MM.1S (cell line): ENCODE results near the gene CFAP141.
A peak's percentile ranks its signal among the peaks of the same experiment; 100 is the strongest.

ENCODE experiments used
- DNase-seq: peaks from one replicate; pipeline ENCODE4 v3.0.0-alpha.2; 2015
- H2AFZ ChIP-seq: fragments of 300-600 bp; sonication (generic); 2 replicates; pipeline ENCODE4 v1.6.0; 2016; ENCODE audit warnings: antibody characterized with exemption, low read length
- H3F3A ChIP-seq: fragments of 300-600 bp; sonication (generic); 2 replicates; pipeline ENCODE4 v1.6.1; 2016; ENCODE audit warnings: mild to moderate bottlenecking, antibody characterized with exemption, low read length, moderate library complexity, mixed read lengths; ENCODE audit not compliant: insufficient read depth
- H3K27ac ChIP-seq: fragments of 300-600 bp; sonication (generic); 2 replicates; pipeline ENCODE4 v1.5.1; 2016; ENCODE audit warnings: mild to moderate bottlenecking, low read length
- H3K27me3 ChIP-seq: fragments of 300-600 bp; sonication (generic); replicated peaks from 2 replicates; pipeline ENCODE4 v1.6.0; 2016; ENCODE audit warnings: low read length; ENCODE audit not compliant: insufficient read depth
- H3K36me3 ChIP-seq: fragments of 300-600 bp; sonication (generic); replicated peaks from 2 replicates; pipeline ENCODE4 v1.6.1; 2016; ENCODE audit warnings: mild to moderate bottlenecking, low read length, mixed read lengths; ENCODE audit not compliant: insufficient read depth
- H3K4me1 ChIP-seq: fragments of 300-600 bp; sonication (generic); 2 replicates; pipeline ENCODE4 v1.6.1; 2016; ENCODE audit warnings: low read length, mixed read lengths
- H3K4me2 ChIP-seq: fragments of 300-600 bp; sonication (generic); 2 replicates; pipeline ENCODE4 v1.6.0; 2016; ENCODE audit warnings: low read depth, low read length
- H3K4me3 ChIP-seq: fragments of 300-600 bp; sonication (generic); 2 replicates; pipeline ENCODE4 v1.5.1; 2016; ENCODE audit warnings: low read length, mixed read lengths
- H3K79me2 ChIP-seq: fragments of 300-600 bp; sonication (generic); 2 replicates; pipeline ENCODE4 v1.6.1; 2016; ENCODE audit warnings: mixed run types, low read length, mixed read lengths
- H3K9ac ChIP-seq: fragments of 300-600 bp; sonication (generic); 2 replicates; pipeline ENCODE4 v1.6.1; 2016; ENCODE audit warnings: low read length, mixed read lengths
- H3K9me2 ChIP-seq: fragments of 300-600 bp; sonication (generic); replicated peaks from 2 replicates; pipeline ENCODE4 v1.6.1; 2016; ENCODE audit warnings: mild to moderate bottlenecking, low read length, mixed read lengths; ENCODE audit not compliant: insufficient read depth
- H3K9me3 ChIP-seq: fragments of 300-600 bp; sonication (generic); replicated peaks from 2 replicates; pipeline ENCODE4 v1.6.1; 2016; ENCODE audit warnings: mild to moderate bottlenecking, low read length, mixed read lengths; ENCODE audit not compliant: insufficient read depth
- H4K20me1 ChIP-seq: fragments of 300-600 bp; sonication (generic); 2 replicates; pipeline ENCODE4 v1.6.1; 2016; ENCODE audit warnings: mild to moderate bottlenecking, low read length, moderate library complexity, mixed read lengths; ENCODE audit not compliant: insufficient read depth
- EZH2 ChIP-seq: fragments of 300-600 bp; sonication (generic); optimal IDR thresholded peaks from 2 replicates; pipeline ENCODE3; 2017; ENCODE audit warnings: low read depth, mild to moderate bottlenecking, antibody characterized with exemption, low read length, mixed read lengths
- EZH2phosphoT487 ChIP-seq: fragments of 300-600 bp; sonication (generic); IDR thresholded peaks from 2 replicates; pipeline ENCODE4 v1.6.1; 2018; ENCODE audit warnings: antibody characterized with exemption, low read length
- TF ChIP-seq, protein P1 (sequence below): fragments of 300-600 bp; sonication (generic); IDR thresholded peaks from 2 replicates; pipeline ENCODE4 v1.5.1; 2016; ENCODE audit warnings: antibody characterized with exemption, low read length, mixed read lengths

Gene CFAP141

DNA sequence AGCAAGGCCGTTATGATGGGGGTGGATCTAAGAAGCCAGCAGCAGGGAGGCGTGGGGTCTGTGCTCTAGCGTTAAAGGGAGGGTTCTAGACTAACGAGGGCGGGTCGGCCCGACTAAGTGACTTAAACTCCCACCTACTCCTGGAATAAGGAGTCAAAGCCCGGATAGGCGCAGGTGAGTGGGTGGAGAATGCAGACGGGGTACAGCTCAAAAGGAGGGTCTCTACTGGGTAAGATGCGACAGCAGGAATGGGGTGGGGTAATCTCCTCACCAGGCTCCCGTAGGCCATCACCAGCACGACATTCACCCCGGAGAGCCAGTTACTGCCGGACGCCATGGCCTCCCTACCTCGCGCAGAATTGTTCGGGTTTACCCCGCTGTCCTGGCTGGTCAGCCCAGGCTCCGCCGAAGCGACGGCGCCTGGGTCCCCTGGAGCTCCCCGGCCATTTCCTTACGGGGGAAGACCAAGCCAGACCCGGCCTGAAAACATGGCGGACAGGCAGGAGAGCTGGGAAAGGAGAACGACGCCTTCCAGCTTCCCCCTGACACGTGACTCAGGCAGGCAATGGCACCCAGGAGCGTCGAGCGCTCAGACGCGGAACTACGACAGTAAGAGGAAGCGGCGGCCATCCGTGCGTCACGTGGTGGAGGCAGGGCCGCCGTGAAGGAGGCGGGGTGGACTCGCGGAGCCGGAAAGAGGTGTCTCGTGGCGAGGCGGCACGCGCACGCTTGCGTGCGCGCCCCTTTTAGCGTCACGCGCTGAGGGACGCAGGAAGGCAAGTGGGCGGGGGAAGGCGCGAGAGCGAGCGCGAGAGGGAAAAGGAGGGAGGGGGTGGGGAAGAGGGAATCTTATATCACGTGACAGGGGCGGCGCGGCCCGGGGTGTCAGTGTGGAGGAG, 14.2 kb upstream of the CFAP141 start, which contains the start of gene UBAP2L:
Gene UBAP2L (plus strand): TSS at position 885 of the 899 bp plus-strand sequence. CDS start 4,169 bp downstream, outside the sequence.
- no peaks in the 10 kb centered on the region; the same call in 1 of the 2 replicates for H3F3A ChIP-seq
- H3K9me2 ChIP-seq: no peaks in the 10 kb centered on the region
- H3K36me3 ChIP-seq: peaks cover 14% of the 10 kb centered on the region; the same call in 1 of the 2 replicates
- peak within 1 kb of the TSS; percentile 88 for H3K4me2 ChIP-seq
- H3K9me3 ChIP-seq: no peaks in the 10 kb centered on the region
- peak within 1 kb of the TSS; percentile 89 for H3K4me3 ChIP-seq
- H3K79me2 ChIP-seq: peaks cover 95% of the 10 kb centered on the region
- H4K20me1 ChIP-seq: peaks cover 22% of the 10 kb centered on the region
- H3K4me1 ChIP-seq: peaks cover 25% of the 10 kb centered on the region
- H2AFZ ChIP-seq: peak within 1 kb of the TSS; percentile 76
- H3K27ac ChIP-seq: peak within 1 kb of the TSS; percentile 83
- peak within 1 kb of the TSS; percentile 97 for H3K9ac ChIP-seq
- H3K27me3 ChIP-seq: no peaks in the 10 kb centered on the region
- TF ChIP-seq, protein P1, sequence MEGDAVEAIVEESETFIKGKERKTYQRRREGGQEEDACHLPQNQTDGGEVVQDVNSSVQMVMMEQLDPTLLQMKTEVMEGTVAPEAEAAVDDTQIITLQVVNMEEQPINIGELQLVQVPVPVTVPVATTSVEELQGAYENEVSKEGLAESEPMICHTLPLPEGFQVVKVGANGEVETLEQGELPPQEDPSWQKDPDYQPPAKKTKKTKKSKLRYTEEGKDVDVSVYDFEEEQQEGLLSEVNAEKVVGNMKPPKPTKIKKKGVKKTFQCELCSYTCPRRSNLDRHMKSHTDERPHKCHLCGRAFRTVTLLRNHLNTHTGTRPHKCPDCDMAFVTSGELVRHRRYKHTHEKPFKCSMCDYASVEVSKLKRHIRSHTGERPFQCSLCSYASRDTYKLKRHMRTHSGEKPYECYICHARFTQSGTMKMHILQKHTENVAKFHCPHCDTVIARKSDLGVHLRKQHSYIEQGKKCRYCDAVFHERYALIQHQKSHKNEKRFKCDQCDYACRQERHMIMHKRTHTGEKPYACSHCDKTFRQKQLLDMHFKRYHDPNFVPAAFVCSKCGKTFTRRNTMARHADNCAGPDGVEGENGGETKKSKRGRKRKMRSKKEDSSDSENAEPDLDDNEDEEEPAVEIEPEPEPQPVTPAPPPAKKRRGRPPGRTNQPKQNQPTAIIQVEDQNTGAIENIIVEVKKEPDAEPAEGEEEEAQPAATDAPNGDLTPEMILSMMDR: no peak
- TF ChIP-seq EZH2phosphoT487 (no peak), EZH2 (no peak)
- peak; percentile 100 for DNase-seq

DNA sequence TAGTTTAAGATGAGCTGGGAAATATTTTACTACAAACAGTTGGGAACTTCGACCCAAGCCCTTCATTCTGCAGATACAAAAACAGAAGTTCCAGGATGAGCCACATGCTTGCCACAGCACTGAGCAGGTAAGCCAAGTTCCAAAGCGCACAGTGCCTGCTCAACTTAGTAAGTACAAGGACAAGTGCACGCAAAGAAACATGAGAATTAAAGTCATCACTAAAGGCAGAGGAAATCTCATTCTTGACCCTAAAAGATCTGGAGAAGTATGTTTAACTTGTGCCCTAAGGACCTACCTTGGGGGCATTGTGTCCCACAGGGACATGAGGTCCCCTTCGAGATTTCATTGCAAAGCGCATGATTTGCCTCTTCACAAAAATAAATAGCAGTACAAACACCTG, 13.4 kb upstream of the CFAP141 start:
- H3K9me3 ChIP-seq: no peaks in the 10 kb centered on the region
- DNase-seq: peak; percentile 49
- H3K4me3 ChIP-seq: peak overlapping the region; percentile 89
- H3K4me1 ChIP-seq: peaks cover 25% of the 10 kb centered on the region
- no peaks in the 10 kb centered on the region for H3K9me2 ChIP-seq
- H3K27me3 ChIP-seq: no peaks in the 10 kb centered on the region
- H3F3A ChIP-seq: no peaks in the 10 kb centered on the region; the same call in 1 of the 2 replicates
- TF ChIP-seq, protein P1: no peak
- no peak for TF ChIP-seq EZH2
- TF ChIP-seq EZH2phosphoT487: no peak
- peaks cover 94% of the 10 kb centered on the region for H3K79me2 ChIP-seq
- H3K36me3 ChIP-seq: peaks cover 11% of the 10 kb centered on the region; the same call in 1 of the 2 replicates
- H3K27ac ChIP-seq: peak overlapping the region; percentile 83; the same call in 1 of the 2 replicates
- peak overlapping the region; percentile 84 for H3K4me2 ChIP-seq
- H2AFZ ChIP-seq: no peak overlapping the region
- H4K20me1 ChIP-seq: peaks cover 15% of the 10 kb centered on the region; the same call in 1 of the 2 replicates
- H3K9ac ChIP-seq: peak overlapping the region; percentile 97

DNA sequence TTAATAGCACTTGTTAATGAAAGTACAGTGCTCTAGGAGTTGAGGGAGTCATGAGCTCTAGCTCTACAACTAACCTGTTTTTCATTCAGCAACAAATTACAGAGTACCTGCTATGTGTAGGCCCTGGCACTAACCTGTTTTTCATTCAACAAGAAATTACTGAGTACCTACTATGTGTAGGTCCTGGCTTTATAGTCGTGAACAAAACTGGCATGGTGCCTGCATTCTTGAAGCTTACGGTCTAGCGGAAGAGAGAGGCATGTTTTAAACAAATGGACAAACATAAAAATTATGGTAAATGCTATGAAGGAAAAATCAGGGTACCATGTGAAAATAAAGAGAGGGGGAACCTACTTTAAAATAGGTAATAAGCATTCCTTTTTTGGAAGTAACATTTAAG, 12.4 kb upstream of the CFAP141 start:
- Histone ChIP-seq H3K4me1 (peaks cover 25% of the 10 kb centered on the region), H3K79me2 (peaks cover 93% of the 10 kb centered on the region)

More for the DNA sequence above, 12.4 kb upstream of the CFAP141 start:
- peak overlapping the region; percentile 84; the same call in 1 of the 2 replicates for H3K4me2 ChIP-seq
- H3F3A ChIP-seq: no peaks in the 10 kb centered on the region; the same call in 1 of the 2 replicates
- H2AFZ ChIP-seq: no peak overlapping the region
- H4K20me1 ChIP-seq: peaks cover 8% of the 10 kb centered on the region; the same call in 1 of the 2 replicates
- no peak overlapping the region for H3K9ac ChIP-seq
- H3K9me2 ChIP-seq: no peaks in the 10 kb centered on the region
- H3K4me3 ChIP-seq: 0 out of 2 replicates have a peak overlapping the region, but pooled peaks have one; percentile 89
- H3K36me3 ChIP-seq: peaks cover 16% of the 10 kb centered on the region; the same call in 1 of the 2 replicates
- no peak for DNase-seq
- TF ChIP-seq, protein P1: no peak
- TF ChIP-seq EZH2phosphoT487: no peak
- no peaks in the 10 kb centered on the region for H3K9me3 ChIP-seq
- H3K27ac ChIP-seq: no peak overlapping the region
- H3K27me3 ChIP-seq: no peaks in the 10 kb centered on the region
